Pancreas (tissue), 10 donors: ENCODE data around the gene SLC25A42. TPM values are rescaled to one million over a fixed set of nuclear protein-coding genes. Genes with fewer than 3 reads are reported as not detected.
A peak's percentile ranks its signal among the peaks of the same experiment; 100 is the strongest.

Experiments
- ATAC-seq, 4 donors: fragments of 200-7000 bp; cut with Tn5 transposase; one replicate each; pipeline versions ENCODE4 v1.8.0 to v1.9.1; 2020; ENCODE audit warnings: mild to moderate bottlenecking in 4 of 4, moderate library complexity in 4 of 4
- DNase-seq, 6 donors: peaks; one replicate each; pipeline ENCODE4 v3.0.0-alpha.2; 2020
- FAIRE-seq: peaks from 2 replicates; lab custom pipeline; 2012; peaks lifted over from hg19 to GRCh38; lab: Jason Lieb, UNC
- H3K27ac ChIP-seq, 4 donors: fragments of 200-600 bp; sonication (generic); 1 replicate in 3 of 4; 2 replicates in 1 of 4; pipeline versions ENCODE4 v1.5.0 to v1.8.0; 2020
- H3K27me3 ChIP-seq, 4 donors: fragments of 200-600 bp; one replicate each; pipeline ENCODE4 v1.8.0; 2021
- H3K36me3 ChIP-seq, 3 donors: fragments of 200-600 bp; sonication (generic) in 1 of 3; one replicate each; pipeline versions ENCODE4 v1.5.0 to v1.8.0; 2020 to 2021
- H3K4me1 ChIP-seq, 3 donors: fragments of 200-600 bp; one replicate each; pipeline ENCODE4 v1.8.0; 2021
- H3K4me3 ChIP-seq, 4 donors: fragments of 200-600 bp; sonication (generic) in 2 of 4; one replicate each; pipeline versions ENCODE4 v1.5.0 to v1.8.0; 2020 to 2021
- H3K9me3 ChIP-seq, 4 donors: fragments of 200-600 bp; one replicate each; pipeline ENCODE4 v1.8.0; 2021
- WGBS, 2 donors: extraction: QIAGEN DNeasy Blood & Tissue Kit; methylation state at CpG; one replicate each; pipeline ENCODE4 v1.1.7; 2013; 5-methylcytosine and 5-hydroxymethylcytosine counted together
- intact Hi-C, 3 donors: fragments of 100-400 bp; cut with DNase I; formaldehyde crosslinking; loops; one replicate each; pipeline versions ENCODE4 v1.11.1 to v1.14.2; 2022
- polyA plus RNA-seq, 2 donors: library from polyadenylated mRNA; stranded (reverse); fragments of 200-250 nt; gene quantifications; one replicate each; pipeline ENCODE4 v1.2.3, GENCODE V29; 2013
- total RNA-seq, 6 donors: library from RNA; stranded (reverse); fragmentation: NEBNext Ultra II Directional in 4 of 6; extraction: Animal tissue kit (Norgen Biotek cat#: 25700) in 4 of 6; gene quantifications; one replicate each; pipeline versions ENCODE4 v1.2.1 to v1.2.4, GENCODE V29; 2021 to 2023
- TF ChIP-seq, protein P1 (sequence below), 4 donors: fragments of 200-600 bp; sonication (generic) in 3 of 4; IDR thresholded peaks; one replicate each; pipeline versions ENCODE4 v1.5.0 to v1.8.0; 2021; ENCODE audit warnings: antibody characterized with exemption in 4 of 4
- donor health status: healthy with polysubstance abuse.
- donor health status: DM: no; HTN: no; CAD: no; lungs with moderate emphysema.
- donor health status: DM: no; HTN: no; CAD: no.
- donor health status: control.
- donor health status: control.
- donor health status: Bipolar disorder and iron deficiency.
- donor health status: DM: yes; HTN: yes; CAD: no.
- donor health status: DM: no; HTN: no; CAD: no.
- donor health status: DM: no; HTN: no; CAD: no.
- donor health status: DM: yes; HTN: yes; CAD: no.

The SLC25A42 gene
- total and polyA plus RNA-seq, 8 donors: 3.9 to 8.7 (median 6.6) TPM

DNA sequence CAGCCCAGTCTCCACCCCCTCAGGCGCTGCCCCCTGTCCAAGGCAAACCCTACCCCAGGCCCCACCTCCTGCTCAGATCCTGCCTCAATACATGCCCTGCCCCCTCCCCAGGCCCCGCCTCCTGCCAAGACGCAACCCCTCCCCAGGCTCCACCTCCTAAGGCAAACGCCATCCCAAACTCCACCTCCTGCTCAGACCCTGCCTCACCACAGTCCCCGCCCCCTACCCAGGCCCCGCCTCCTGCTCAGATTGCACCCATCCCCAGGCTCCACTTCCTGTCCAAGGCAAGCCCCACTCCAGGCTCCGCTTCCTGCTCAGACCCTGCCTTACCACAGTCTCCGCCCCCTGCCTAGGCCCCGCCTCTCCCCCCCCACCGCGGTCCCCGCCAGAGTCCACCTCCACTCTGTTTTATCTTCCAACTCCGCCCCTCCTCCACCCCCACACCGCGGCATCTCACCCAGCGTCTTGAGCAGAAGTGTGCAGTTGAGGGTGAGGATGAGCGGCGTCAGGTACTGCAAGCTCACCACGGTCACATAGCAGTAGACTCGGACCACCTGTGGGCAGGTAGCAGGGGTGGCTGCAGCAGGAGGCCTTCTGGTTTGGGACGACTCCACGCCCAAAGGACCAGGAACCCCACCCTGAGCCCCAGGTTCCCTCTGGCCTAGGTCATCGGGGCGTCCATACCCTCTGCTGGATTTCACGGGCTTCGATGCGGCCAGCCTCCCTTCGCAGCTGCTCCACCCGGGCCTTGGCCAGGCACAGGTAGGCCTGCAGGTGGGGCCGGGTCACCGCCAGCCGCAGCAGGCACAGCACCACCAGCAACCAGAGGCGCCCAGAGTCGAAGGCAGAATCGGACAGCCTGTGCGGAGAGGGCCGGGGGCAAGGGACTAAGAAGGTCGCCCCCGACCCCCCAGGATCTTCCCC is 56.8 kb downstream of the SLC25A42 start:
- FAIRE-seq: no peak
- H3K27me3 ChIP-seq: no peaks in the 10 kb centered on the region
- peak in 3 of 4 donors; percentile 42 to 54 (median 53) for ATAC-seq
- peak in 3 of 6 donors; percentile 12 to 29 (median 26) for DNase-seq
- H3K9me3 ChIP-seq: no peaks in the 10 kb centered on the region
- 77 to 78% methylated on average over 35 to 39 of the region's 39 CpGs for WGBS, 2 donors
- H3K27ac ChIP-seq: no peak overlapping the region
- no peak overlapping the region for H3K4me3 ChIP-seq
- H3K36me3 ChIP-seq: no peaks in the 10 kb centered on the region
- no peaks in the 10 kb centered on the region for H3K4me1 ChIP-seq
- TF ChIP-seq, protein P1, sequence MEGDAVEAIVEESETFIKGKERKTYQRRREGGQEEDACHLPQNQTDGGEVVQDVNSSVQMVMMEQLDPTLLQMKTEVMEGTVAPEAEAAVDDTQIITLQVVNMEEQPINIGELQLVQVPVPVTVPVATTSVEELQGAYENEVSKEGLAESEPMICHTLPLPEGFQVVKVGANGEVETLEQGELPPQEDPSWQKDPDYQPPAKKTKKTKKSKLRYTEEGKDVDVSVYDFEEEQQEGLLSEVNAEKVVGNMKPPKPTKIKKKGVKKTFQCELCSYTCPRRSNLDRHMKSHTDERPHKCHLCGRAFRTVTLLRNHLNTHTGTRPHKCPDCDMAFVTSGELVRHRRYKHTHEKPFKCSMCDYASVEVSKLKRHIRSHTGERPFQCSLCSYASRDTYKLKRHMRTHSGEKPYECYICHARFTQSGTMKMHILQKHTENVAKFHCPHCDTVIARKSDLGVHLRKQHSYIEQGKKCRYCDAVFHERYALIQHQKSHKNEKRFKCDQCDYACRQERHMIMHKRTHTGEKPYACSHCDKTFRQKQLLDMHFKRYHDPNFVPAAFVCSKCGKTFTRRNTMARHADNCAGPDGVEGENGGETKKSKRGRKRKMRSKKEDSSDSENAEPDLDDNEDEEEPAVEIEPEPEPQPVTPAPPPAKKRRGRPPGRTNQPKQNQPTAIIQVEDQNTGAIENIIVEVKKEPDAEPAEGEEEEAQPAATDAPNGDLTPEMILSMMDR (IDR thresholded peaks at IDR 0.05): no peak
- intact Hi-C loops: no loop called here

DNA sequence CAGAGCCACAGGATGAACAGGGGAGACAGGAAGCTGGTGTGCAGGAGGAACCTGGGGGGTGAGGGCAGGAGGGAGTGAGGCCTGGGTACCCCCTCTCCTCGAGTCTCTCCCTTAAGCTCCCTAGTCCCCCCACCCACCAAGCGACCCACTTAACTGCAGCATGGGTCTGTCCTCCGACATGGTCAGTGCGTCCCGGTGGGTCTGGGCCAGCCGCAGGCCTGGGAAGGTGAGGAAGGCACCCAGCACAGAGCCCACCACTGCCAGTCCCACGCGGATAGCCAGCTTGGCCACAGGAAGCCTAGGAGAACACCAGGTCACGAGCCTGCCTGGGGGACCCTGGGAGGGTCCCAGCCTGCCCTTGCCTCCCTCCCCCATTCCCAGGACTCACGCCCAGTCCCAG is 57.6 kb downstream of the SLC25A42 start:
- Histone ChIP-seq H3K27ac (no peak overlapping the region), H3K9me3 (no peaks in the 10 kb centered on the region), H3K27me3 (no peaks in the 10 kb centered on the region), H3K4me1 (no peaks in the 10 kb centered on the region), H3K36me3 (no peaks in the 10 kb centered on the region), H3K4me3 (no peak overlapping the region)
- intact Hi-C loops: no loop called here
- FAIRE-seq (no peak), DNase-seq (no peak), ATAC-seq (no peak)
- 90 to 92% methylated on average over 10 of the region's 10 CpGs for WGBS, 2 donors
- TF ChIP-seq, protein P1 (IDR thresholded peaks at IDR 0.05): no peak

DNA sequence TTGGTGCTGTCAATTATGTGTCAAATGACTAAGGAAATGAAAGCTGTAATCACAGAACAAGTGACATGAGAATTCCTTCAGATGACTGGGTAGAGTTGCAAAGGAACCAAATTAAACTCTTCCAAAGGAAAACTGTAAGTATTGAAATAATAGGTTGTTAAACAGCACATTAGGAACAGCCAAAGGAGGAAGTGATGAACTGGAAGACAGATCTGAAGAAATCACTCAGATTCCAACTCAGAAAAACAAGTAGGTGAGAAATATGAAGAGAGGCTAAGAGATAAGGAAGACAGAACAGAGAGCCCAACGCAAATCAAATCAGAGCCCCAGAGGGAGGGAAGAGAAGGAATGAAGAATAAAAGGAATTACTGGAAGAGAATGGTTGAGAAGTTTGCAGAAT is 59.1 kb downstream of the SLC25A42 start:
- 92 to 100% methylated on average over 1 of the region's 1 CpG for WGBS, 2 donors
- TF ChIP-seq, protein P1 (IDR thresholded peaks at IDR 0.05): no peak

DNA sequence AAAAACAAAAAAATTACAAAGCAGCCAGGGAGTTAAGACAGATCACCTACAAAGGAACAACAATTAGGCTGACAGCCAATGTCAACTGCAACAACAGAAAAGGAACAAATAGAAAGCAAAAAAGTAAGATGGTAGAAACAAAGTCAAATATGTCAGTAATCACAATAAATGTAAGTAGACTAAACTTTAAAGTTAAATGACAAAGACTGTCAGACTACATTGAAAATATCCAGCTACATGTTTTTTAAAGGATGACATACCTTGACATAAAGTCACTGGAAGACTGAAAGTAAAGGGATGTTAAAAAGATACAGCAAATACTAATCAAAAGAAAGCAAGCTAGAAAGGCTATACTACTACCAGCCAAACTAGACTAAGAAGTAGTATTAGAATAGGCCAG is 59.6 kb downstream of the SLC25A42 start:
- H3K36me3 ChIP-seq: no peaks in the 10 kb centered on the region
- H3K4me3 ChIP-seq: no peak overlapping the region
- intact Hi-C loops: no loop called here
- DNase-seq (no peak), ATAC-seq (no peak), FAIRE-seq (no peak)
- TF ChIP-seq, protein P1 (IDR thresholded peaks at IDR 0.05): no peak
- no peaks in the 10 kb centered on the region for H3K4me1 ChIP-seq
- H3K9me3 ChIP-seq: no peaks in the 10 kb centered on the region
- no peaks in the 10 kb centered on the region for H3K27me3 ChIP-seq
- H3K27ac ChIP-seq: no peak overlapping the region

More for the DNA sequence above, 59.1 kb downstream of the SLC25A42 start:
- H3K27me3 ChIP-seq: no peaks in the 10 kb centered on the region
- no peak overlapping the region for H3K4me3 ChIP-seq
- no peak overlapping the region for H3K27ac ChIP-seq
- no peak for FAIRE-seq
- no peaks in the 10 kb centered on the region for H3K36me3 ChIP-seq
- no peak for DNase-seq
- no peaks in the 10 kb centered on the region for H3K9me3 ChIP-seq
- intact Hi-C loops: no loop called here
- no peaks in the 10 kb centered on the region for H3K4me1 ChIP-seq
- ATAC-seq: no peak

DNA sequence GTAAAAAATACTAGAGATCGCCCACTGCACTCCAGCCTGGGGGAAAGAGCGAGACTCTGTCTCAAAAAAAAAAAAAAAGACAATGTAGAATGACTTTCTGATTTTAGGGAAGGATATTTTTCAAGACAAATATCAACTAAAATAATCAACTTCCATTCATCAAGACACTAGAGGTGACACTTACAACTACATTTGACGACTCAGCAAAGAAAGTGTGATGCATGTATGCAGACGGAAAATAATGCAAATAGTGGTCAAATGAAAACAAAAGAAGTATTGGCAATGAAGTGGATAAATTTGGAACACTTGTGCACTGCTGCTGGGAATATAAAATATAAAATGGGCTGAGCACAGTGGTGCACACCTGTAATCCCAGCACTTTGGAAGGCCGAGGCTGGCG is 62.3 kb downstream of the SLC25A42 start:
- Histone ChIP-seq H3K4me3 (no peak overlapping the region), H3K27ac (no peak overlapping the region), H3K27me3 (no peaks in the 10 kb centered on the region), H3K9me3 (no peaks in the 10 kb centered on the region), H3K36me3 (no peaks in the 10 kb centered on the region), H3K4me1 (no peaks in the 10 kb centered on the region)
- ATAC-seq: no peak
- no peak for FAIRE-seq
- no peak for DNase-seq
- intact Hi-C loops: no loop called here
- 96% methylated on average over 6 of the region's 6 CpGs for WGBS, 2 donors
- TF ChIP-seq, protein P1 (IDR thresholded peaks at IDR 0.05): no peak
